ENCODE measurements around the gene MRGPRG.
"Not testable (repeated sequence)": the region's sequence is repeated elsewhere in the genome, so short reads cannot be mapped to it uniquely, and the experiment has no call there.

The MRGPRG gene

DNA sequence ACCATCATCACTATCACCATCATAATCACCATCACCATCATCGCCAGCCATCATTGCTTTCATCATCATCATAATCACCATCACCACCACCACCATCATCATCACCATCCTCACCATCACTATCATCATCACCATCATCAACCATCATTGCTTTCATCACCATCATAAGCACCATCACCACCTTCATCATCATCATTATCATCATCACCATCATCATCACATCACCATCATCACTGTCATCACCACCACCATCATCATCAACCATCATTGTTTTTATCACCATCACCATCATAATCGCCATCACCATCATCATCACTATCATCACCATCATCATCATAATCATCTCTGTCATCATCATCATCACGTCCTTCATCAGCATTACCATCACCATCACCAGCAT is 44.2 kb downstream of the MRGPRG start:
- no peak for DNase-seq (ENCODE audit: low read depth)

DNA sequence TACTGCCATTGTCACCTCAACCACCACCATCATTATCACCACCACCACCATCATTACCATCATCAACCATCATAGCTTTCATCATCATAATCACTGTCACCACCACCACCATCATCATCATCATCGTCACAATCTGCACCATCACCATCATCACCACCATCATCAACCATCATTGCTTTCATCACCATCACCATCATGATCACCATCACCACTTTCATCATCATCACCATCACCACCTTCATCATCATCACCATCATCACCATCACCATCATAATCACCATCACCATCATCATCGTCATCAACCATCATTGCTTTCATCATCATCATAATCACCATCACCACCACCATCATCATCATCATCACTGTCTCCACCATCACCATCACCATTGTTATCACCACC is 44.8 kb downstream of the MRGPRG start:
- no peak for DNase-seq (ENCODE audit: low read depth)

DNA sequence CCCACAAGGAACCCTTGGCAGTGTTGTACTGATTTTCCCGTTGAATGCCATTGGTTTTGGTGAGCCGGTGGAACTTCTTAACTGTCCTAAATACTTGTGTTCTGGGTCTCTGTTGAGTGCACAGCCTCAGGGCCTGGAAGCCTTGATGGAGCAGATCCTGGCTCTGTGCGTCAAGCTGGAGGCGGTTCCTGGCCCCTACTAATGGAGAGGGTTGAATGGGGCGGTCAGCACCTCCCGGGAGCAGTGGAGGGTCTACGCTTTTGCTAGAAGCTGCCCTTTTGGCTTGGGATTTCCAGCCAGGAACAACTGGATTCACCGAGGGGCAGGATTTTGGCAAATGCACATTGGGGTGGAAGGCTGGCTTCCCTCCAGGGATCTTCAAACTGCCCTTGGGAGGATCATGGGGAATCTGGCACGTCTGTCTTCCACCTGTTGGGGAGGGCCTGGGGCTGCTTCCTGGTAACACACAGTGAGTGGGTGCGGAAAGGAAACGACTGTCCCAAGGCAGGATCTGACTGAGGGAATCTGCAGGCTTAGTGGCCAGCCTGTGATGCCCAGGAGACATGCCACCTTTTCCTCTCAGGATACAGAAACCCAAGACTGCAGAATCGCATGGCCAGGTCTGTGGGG is 46.6 kb downstream of the MRGPRG start:
- DNase-seq (ENCODE audit: low read depth): no peak

DNA sequence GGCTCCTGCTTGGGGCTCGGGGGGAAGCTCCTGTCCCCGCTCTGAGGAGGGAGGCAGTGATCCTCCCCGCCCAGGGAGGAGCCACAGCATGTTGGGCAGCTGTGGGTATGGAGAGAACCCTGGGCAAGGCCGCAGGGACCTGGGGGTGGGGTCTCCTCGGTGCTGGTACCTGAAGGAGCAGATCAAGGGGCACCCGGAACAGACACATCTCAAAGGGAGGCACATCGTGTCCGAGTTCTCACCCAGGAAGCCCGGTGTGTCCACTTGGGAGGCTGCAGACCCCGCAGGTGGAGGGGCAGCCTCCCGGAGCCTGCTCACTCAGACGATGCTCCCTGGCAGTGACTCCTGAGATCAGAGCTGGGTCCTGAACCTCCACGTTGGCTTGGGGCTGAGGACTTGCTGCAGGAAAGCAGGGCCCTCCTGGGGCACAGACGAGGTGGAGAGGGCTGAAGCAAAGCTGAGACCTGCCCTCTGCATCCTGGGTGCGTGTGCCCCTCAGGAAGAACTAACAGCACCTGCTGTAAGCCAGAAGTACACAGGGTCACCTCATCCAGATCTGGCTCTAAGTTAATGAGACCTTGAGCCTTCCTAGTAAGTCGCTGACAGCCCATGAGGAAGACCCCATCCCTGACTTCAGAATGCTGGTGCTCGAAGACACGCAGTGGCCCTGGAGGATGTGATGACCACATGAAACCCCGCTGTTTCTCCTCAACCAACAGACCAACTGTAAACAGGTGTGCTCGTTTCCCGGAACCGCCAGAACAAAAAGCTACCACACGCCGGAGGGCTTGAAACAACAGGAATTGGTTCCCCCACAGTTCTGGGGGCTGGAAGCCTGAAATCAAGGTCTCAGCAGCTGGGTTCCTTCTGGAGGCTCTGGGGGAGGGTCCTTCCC is 47.6 kb downstream of the MRGPRG start:
- DNase-seq (ENCODE audit: low read depth): no peak

DNA sequence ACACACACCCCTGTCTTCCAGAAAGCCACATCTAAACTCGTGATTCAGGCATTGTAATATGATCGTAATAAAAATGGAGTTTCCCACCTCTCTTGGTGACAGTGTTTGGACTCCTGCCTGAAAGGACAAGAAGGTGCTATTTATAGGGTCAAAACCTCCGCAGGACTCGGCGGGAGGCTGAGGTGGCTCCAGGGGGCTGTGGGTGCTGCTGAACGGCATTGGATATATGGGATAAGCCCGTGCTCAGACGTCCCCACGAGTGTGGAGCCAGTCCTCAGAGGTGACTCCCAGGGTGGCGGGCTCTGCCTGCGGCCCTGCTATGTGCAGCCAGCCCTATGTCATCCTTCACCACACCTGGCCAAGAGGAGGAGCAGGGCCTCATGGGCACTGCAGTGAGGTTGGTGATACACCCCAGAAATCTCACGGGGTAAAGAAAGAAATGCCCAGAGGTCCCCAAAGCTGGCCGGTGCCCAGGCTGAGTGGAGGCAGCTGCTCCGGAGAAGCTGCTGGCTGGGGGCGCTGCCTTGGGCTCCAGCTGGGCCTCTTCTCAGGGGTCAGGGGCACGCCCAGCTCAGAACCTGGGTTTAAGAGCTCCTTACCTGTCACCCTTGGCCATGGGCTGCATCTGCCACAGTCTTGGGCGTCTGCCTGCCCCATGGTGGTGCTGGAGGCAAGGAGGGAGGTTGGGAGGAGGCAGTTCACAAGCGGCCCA is 48.4 kb downstream of the MRGPRG start:
- DNase-seq (ENCODE audit: low read depth): no peak

DNA sequence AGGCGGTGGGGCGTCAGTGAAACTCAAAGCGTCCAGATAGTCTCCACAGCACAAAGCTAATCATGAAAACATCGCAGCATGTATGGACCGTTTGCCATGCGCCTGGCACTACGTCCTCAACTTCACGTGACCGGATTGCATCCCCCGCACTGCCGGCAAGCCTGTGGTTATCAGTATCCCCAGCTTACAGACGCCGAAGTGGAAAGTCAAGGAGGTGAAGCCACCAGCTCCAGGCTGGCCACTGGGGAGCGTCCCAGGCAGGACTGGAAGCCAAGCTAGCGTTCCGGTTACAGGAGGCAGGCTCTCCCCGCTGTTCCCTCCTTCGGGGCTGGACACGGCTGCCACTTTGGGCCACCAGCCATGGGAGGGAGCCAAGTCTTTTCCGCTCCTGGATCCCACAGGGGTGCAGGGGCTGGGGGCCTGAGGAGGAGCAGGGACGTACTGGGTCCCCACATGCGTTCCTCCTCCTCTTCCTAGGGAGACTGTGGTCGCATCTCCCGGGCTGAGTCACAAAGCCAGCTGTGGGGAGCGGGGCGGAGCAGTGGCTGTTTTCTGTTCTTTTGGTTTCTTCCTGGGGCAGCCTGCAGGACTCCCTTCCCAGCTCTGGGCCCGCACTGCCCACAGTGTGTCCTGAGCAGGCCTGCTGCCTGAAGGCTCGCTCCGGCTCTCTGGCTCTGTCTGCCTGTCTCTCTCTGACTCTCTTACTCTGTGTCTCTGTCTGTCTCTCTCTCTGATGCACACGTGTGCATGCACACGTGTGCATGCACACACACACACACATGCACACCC is 49.2 kb downstream of the MRGPRG start:
- DNase-seq (ENCODE audit: low read depth): no peak

DNA sequence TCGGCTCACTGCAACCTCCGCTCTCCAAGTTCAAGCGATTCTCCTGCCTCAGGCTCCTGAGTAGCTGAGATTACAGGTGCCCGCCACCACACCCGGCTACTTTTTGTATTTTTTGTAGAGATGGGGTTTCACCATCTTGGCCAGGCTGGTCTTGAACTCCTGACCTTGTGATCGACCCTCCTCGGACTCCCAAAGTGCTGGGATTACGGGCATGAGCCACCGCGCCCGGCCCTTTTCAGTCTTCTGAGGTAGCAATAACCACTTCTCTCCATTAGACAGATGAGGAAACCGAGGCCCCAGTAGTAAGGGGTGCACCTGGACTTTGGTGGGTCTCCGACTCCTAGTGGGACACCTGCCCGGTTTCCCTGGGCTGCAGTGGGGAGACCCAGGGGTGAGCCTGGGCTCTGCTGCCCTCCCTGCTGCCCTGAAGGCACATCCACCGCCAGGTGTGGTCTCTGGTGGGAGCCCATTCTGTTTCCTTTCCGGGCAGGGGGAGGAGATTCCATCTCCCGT is 49.8 kb downstream of the MRGPRG start:
- not testable (repeated sequence) for DNase-seq (ENCODE audit: low read depth)

Measured in HS-5 (cell line).